GM18505 (cell line): Measurements from ENCODE around the gene ICE1.
A peak's percentile ranks its signal among the peaks of the same experiment; 100 is the strongest.
"Not testable (repeated sequence)": the region's sequence is repeated elsewhere in the genome, so short reads cannot be mapped to it uniquely, and the experiment has no call there.

ENCODE experiments used
- ATAC-seq: cut with Tn5 transposase; IDR thresholded peaks from one replicate; pipeline ENCODE4 v1.9.1; 2021; ENCODE audit not compliant: unreplicated experiment
- POLR2A ChIP-seq: IDR thresholded peaks from 4 replicates; pipeline ENCODE4 v1.6.1; 2011; ENCODE audit warnings: borderline replicate concordance; ENCODE audit not compliant: insufficient read depth, insufficient read length; ENCODE audit errors: extremely low read depth

Gene ICE1

GRCh38 chr5:5480481-5481111 is 58.1 kb downstream of the ICE1 start:
- no peak for ATAC-seq
- TF ChIP-seq POLR2A = no peak

DNA sequence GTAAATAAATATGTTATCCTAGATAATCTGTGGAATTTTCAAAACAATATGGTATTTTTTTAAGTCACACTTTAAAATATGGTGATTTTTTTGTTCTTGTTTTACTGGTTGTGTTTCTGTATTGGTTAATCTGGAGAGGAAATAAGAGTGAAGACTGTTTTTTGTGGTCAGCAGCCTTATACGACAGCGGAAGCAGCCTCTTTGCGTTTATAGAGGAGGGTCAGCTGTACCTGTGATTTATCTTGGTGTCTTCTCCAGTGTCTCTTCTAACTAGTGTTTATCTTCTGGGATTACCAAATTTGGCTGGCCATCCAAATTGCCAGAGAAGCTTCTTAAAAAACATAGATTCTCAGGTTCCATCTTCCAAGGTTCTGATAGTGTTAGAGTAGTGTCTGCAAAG is 58.7 kb downstream of the ICE1 start:
- no peak for TF ChIP-seq POLR2A
- no peak for ATAC-seq

DNA sequence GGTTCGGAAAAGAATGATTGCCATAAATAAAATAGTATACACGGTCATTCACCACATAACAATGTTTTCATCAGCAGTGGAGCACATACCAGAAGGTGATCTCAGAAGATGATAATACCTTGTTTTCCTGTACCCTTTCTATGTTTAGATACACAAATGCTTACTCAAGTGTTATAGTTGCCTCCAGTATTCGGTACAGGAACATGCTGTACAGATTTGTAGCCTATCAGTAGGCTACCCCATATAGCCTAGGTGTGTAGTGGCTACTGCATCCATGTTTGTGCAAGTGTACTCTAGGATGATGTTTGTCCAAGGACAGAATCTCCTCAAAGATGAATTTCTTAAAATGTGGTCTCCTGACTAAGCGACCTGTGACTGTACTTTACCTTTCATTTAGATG is 59.2 kb downstream of the ICE1 start:
- no peak for ATAC-seq
- no peak for TF ChIP-seq POLR2A

DNA sequence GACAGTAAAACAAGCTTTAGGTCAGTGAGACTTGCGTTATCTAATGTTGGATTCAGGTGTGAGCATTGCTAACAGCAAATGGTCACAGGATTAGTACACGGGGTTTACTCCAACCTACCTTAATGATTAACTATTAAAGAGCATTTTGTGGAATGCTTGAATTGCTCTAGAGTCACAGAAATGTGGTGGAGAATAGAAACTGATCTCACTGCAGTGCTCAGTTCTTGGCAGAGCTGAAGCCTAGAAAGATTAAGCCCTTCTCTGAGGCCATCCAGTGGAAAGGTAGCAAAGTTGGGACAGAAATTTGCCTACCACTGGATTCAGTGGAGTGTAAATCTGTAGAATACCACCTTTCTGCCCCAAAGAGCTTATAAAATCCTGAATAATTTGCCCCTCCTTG is 60.9 kb downstream of the ICE1 start:
- no peak for ATAC-seq
- TF ChIP-seq POLR2A = no peak

DNA sequence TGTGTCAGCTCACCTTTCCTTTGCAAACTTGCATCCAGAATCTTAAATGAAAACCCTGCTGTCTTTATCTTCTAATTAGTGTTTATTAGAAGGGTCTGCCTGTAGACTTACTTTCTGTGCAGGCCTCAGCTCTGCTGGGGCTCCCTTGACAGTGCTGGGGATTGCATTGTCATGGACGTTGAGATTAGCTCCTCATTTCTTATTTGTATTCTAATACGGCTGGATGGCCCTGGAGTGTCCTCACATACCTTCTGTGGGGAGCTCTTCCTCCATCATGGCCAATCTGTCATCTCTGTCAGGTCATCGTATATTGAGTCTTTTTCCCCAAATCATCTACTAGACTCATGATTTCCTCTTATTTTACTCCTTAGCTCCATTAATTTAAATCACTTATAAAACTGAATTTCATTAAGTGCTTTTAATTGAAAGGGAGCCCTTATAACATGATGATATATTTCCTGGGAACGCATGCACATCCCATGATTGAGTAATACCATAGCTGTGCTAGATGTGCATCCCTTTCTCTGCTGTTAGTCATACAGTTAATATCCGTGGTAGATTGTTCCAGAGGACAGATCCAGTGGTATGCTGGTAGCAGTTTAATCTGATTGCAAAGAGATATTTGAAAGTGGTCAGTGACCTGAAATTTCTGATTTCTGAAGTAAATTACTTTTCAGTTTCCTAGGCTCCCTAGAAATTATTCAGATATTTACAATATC is 61.6 kb downstream of the ICE1 start:
- no peak for TF ChIP-seq POLR2A
- ATAC-seq = no peak

GRCh38 chr5:5486122-5486521 is 63.6 kb downstream of the ICE1 start:
- ATAC-seq = no peak
- TF ChIP-seq POLR2A = no peak

GRCh38 chr5:5487585-5488360 is 65.3 kb downstream of the ICE1 start:
- no peak for ATAC-seq
- no peak for TF ChIP-seq POLR2A

- no peak for ATAC-seq
- no peak for TF ChIP-seq POLR2A
Observed at GRCh38 chr5:5490774-5491347, 68.4 kb downstream of the ICE1 start.

DNA sequence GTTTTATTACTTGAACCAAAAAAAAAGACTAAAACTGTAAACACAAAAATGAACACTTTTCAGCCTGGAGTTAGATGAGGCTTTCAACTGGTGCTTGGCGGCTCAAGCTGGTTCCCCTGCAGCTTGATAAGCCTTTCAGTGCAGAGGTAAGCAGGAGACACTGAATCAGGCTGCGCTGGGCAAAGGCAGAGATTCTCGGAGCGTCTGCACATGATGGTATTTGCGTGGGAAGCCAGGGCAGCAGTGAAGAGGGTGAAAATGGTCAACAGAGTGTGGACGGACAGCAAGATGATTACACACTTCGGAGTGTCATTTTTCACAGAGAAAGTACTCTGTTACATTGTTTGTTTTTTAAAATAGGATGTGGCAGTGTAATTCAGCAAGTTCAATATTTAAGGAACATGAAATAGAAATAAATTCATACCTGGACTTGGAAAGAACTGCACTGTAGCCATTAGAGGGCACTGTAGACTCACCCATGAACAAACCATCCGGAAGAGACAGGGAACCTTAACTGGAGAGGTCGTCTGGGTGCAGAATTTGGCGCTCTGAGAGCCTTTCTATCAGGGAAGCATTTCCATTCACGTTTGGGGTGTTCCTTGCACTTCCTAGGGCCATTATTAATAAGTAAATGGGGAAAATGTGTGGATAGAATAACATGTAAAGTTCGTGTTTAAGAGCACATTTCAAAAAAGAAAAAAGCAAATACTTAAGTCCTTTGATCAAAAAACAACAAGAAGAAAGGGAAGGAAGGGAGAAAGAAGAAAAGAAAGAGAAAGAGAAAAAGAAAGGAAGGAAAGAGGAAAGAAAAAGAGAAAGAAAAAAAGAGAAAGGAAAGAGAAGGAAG is 69.8 kb downstream of the ICE1 start:
- no peak for TF ChIP-seq POLR2A
- peak; percentile 50 for ATAC-seq

DNA sequence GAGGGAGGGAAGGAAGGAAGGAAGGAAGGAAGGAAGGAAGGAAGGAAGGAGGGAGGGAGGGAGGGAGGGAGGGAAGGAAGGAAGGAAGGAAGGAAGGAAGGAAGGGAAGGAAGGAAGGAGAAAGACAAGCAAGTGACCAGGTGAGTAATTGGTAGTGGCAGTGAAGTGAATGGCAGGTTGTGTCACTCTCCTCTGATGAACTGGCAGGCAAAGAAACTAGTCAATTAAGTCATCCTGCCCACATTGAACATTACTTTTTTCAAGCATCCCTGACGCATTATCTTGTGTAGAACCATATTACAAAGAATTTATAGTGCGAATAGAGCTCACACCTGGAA is 70.4 kb downstream of the ICE1 start:
- ATAC-seq = not testable (repeated sequence)

DNA sequence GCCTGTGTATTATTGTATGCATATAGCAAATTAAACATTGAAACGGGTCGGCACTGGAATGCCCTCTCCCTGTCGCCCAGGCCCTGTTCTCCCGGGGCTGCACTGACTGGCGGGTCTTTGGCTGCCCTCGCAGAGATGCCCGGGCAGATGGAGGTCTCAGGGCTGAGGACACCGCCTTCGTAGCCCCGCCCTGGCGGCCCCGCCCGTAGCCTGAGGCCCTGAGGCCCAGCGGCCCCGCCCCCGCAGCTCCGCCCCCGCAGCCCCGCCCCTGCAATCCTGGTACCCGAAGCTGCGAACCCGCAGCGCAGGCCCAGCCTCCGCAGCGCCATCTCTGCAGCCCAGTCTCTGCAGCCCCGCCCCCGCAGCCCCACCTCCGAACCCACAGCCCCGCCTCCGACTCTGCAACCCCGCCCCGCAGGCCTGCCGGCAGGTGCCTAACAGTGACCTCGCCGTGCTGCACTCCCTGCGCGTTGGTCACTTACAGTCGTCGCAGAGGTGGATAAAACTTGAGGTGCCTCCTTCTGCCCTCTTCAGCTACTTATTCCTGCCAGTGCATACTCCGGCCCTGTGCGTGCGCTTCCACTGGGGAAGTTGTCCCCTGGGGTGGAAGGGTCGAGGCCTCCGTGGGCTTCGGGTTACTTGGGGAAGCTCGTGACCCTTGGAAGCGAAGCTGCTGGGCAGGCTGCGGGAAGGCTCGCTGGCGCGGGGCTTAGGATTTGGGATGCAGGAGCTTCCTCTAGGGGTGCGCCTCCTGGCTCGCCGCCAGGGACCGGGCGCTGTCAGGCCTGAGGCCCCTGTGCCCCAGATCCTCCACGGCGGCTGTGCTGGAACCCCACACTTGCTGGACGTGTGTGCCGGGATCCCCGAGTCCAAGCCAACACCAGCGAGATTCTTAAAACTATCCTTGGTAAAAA is 72.3 kb downstream of the ICE1 start:
- no peak for TF ChIP-seq POLR2A
- peak; percentile 80 for ATAC-seq

DNA sequence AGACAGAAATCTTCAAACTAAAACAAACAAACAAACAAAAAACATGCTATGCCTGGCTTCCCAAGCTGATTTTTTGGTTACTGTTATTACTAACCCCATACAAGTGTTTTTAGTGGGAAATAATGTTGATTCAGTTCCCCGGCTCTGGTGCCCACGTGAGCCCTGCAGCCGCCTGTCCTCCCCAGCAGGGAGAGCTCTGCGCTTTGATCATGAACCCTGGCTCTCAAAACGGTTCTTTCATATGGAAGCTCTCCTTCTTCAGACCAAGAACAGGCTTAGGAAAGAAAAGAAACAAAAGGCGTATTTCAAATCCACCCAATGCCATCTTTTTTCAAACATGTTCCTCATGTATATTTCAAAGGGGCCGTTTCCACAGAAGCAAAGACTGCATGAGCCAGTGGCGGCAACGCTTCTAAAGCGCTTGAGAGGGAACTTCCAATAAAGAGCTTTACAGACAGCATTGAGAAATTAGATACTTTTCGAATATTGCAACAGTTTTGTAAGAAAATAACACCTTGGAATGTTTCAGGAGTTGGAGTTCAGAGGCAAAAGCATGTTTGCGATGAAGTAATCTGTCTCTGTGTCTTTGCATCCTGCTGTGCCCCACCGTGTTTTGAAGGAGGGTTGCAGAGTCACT is 74.8 kb downstream of the ICE1 start:
- TF ChIP-seq POLR2A = no peak
- no peak for ATAC-seq
